Cardiac atrium fibroblast (primary cell): ENCODE results near the gene C1orf159. TPM values are rescaled to one million over a fixed set of nuclear protein-coding genes. Genes with fewer than 3 reads are reported as not detected.

Source experiments
- total RNA-seq: library from RNA; depleted of rRNA; stranded (reverse); fragments of >200 nt; gene quantifications from 2 replicates; pipeline ENCODE4 v1.2.3, GENCODE V29; 2015

The C1orf159 gene
- 8.4 and 16.6 TPM in 2 replicates for total RNA-seq

DNA sequence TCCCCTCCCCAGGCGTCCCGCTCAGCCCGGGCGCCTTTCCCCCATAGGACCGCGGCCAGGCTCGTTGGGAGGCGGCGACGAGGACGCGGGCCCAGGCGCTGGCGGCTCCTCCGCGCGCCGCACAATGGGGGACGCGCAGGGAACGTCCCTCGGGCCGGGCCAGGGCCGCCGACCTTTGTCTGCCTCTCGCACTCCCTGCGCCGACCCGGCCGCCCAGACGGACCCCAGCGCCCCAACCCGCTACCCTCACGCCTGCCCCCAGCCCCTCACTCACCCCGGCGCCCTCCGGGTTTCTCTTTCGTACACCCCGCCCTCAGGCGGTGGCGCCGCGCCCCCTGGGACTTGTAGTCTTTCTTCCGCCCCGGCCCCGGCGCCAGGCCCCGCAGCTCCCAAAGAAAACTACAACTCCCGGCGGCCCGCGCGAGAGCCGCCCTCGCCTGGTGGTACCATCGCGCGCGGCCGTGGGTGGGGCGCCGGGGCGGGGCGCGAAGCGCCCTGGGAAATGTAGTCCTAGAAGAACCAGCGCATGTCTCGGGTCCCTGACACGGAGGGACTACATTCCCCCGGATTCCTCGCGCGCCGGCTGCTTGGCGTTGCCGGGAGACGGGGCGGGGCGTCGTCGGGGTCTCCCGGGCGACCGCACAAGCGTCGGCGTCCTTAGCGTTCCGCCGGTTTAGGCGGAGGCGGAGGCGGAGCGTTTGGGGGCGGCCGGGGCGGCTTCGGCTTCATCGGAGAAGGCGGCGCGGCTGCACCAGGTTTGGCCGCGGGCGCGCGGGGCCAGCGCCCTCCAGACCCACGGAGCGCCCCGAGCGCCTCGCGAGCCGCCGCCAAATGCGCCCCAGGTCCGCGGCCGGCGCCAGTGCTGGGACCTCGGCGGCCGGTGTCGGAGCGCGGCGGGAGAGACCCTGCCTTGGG lies at the start of gene C1orf159:
Gene C1orf159 (minus strand): TSS at position 304 of the 915 bp plus-strand sequence. CDS start 24,546 bp downstream, outside the sequence.

DNA sequence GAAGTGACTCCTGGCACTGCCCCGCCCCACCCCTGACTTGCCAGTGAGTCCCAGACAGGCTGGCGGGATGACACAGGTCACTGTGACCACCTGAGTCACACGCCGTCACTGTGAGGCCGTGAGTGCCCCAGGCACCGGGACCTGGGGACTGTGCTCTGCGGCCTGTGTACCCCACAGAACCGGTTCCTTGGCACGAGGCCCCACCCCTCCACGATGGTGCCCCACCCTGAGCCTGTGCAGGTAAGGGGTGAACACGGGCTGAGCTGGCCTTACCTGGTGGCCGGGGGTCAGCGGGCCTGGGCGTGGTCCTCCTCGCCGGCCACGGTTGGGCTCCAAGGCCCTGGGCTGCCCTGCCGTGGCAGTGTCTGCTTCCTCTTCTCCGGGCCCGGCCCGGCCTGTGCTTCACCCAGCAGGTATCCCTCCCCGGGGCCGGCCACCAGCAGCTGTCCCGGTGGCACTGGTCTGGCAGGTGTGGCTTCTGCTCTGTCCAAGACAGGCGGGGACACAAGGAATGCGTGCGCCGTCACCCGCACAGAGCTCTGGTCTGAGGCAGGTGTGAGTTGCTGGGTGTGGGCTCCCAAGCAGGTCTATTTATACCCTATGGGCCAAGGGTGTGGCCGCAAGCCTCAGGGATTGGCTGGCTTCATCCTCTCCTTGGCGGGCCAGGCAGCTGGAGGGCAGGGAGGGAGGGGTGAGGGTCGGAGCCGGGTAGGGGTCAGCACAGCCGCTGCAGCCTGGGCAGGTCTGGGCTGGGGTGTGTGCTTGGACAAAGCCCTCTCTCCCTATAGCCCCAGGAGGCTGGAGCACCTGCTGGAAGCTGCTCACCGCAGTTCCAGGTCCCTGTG lies 41.9 kb downstream of the C1orf159 start, which contains the start of gene RNF223:
Gene RNF223 (minus strand): TSS at position 564 of the 845 bp plus-strand sequence. CDS start 1,740 bp downstream, outside the sequence.

Other genes with a start within 250 kb of the C1orf159 start
- gene SAMD11, start 192.2 kb downstream of the C1orf159 start, total RNA-seq: 8.5 and 21.4 TPM in 2 replicates
- gene NOC2L, start 156.8 kb downstream of the C1orf159 start, total RNA-seq: 66.1 and 68.4 TPM in 2 replicates
- gene KLHL17, start 155.5 kb downstream of the C1orf159 start, total RNA-seq: 8.1 and 8.5 TPM in 2 replicates
- 0.49 TPM in 1 of 2 replicates, not detected in the other for gene PLEKHN1, start 149.6 kb downstream of the C1orf159 start, total RNA-seq
- gene PERM1, start 134.0 kb downstream of the C1orf159 start, total RNA-seq: not detected in 2 replicates
- gene HES4, start 116.0 kb downstream of the C1orf159 start, total RNA-seq: 30.8 and 30.9 TPM in 2 replicates
- gene ISG15, start 102.6 kb downstream of the C1orf159 start, total RNA-seq: 42.6 and 63.2 TPM in 2 replicates
- 46.4 and 71.8 TPM in 2 replicates for gene AGRN, start 96.0 kb downstream of the C1orf159 start, total RNA-seq
- not detected in 2 replicates for gene RNF223, start 41.8 kb downstream of the C1orf159 start, total RNA-seq
- gene TTLL10, start 57.8 kb upstream of the C1orf159 start, total RNA-seq: not detected in 2 replicates
- gene TNFRSF18, start 90.5 kb upstream of the C1orf159 start, total RNA-seq: not detected in 2 replicates
- 1.9 TPM in 1 of 2 replicates, not detected in the other for gene TNFRSF4, start 98.1 kb upstream of the C1orf159 start, total RNA-seq
- 231 and 251 TPM in 2 replicates for gene SDF4, start 115.9 kb upstream of the C1orf159 start, total RNA-seq
- gene B3GALT6, start 116.1 kb upstream of the C1orf159 start, total RNA-seq: 21.7 and 38.4 TPM in 2 replicates
- 4.0 TPM in 1 of 2 replicates, not detected in the other for gene C1QTNF12, start 130.6 kb upstream of the C1orf159 start, total RNA-seq
- gene UBE2J2, start 157.8 kb upstream of the C1orf159 start, total RNA-seq: 31.1 and 39.7 TPM in 2 replicates
- 0.16 and 0.90 TPM in 2 replicates for gene SCNN1D, start 164.3 kb upstream of the C1orf159 start, total RNA-seq
- gene ACAP3, start 191.8 kb upstream of the C1orf159 start, total RNA-seq: 20.4 and 39.4 TPM in 2 replicates
- 25.8 and 28.7 TPM in 2 replicates for gene PUSL1, start 192.5 kb upstream of the C1orf159 start, total RNA-seq
- 64.3 and 78.3 TPM in 2 replicates for gene INTS11, start 208.6 kb upstream of the C1orf159 start, total RNA-seq
- 31.1 and 32.6 TPM in 2 replicates for gene CPTP, start 208.7 kb upstream of the C1orf159 start, total RNA-seq
- gene TAS1R3, start 215.2 kb upstream of the C1orf159 start, total RNA-seq: under 0.01 and 0.49 TPM in 2 replicates
- 43.1 and 48.4 TPM in 2 replicates for gene DVL1, start 233.3 kb upstream of the C1orf159 start, total RNA-seq
- 121 and 139 TPM in 2 replicates for gene MXRA8, start 242.5 kb upstream of the C1orf159 start, total RNA-seq